Activated CD4-positive, alpha-beta T cell treated with anti-CD3 and anti-CD28 coated beads for 36 hours (primary cell): ENCODE measurements around the gene PTK7. TPM values are rescaled to one million over a fixed set of nuclear protein-coding genes. Genes with fewer than 3 reads are reported as not detected.

Experiments
- ATAC-seq: fragments of 200-7000 bp; cut with Tn5 transposase; one replicate; pipeline ENCODE4 v1.10.0; 2021; ENCODE audit warnings: mild to moderate bottlenecking, moderate library complexity
- CTCF ChIA-PET: fragments of 350-600 bp; sonication (Branson Sonifier 250); formaldehyde crosslinking; loops from one replicate; lab custom pipeline; 2021; ENCODE audit warnings: antibody characterized with exemption; lab: Charles Lee
- POLR2A ChIA-PET: fragments of 350-600 bp; sonication (Branson Sonifier 250); formaldehyde crosslinking; loops from one replicate; lab custom pipeline; 2021; ENCODE audit warnings: antibody characterized with exemption, inconsistent platforms; lab: Charles Lee
- DNase-seq: peaks from one replicate; pipeline ENCODE4 v3.0.0-alpha.2; 2020
- H3K27ac Mint-ChIP-seq: one replicate; pipeline ENCODE4 v1.8.0; 2021; ENCODE audit warnings: mixed read lengths
- H3K27me3 Mint-ChIP-seq: one replicate; pipeline ENCODE4 v1.8.0; 2021; ENCODE audit warnings: mixed read lengths
- H3K36me3 Mint-ChIP-seq: one replicate; pipeline ENCODE4 v1.8.0; 2021; ENCODE audit warnings: low read depth, mixed read lengths
- H3K4me1 Mint-ChIP-seq: one replicate; pipeline ENCODE4 v1.8.0; 2021; ENCODE audit warnings: mixed read lengths
- H3K4me3 Mint-ChIP-seq: one replicate; pipeline ENCODE4 v1.8.0; 2021; ENCODE audit warnings: mild to moderate bottlenecking, moderate library complexity, mixed read lengths
- H3K9me3 Mint-ChIP-seq: one replicate; pipeline ENCODE4 v1.8.0; 2021; ENCODE audit warnings: low read depth, mixed read lengths
- intact Hi-C, 2 experiments: fragments of 100-400 bp; cut with DNase I in 1 of 2; cut with micrococcal nuclease in 1 of 2; formaldehyde crosslinking; loops; one replicate each; pipeline versions ENCODE4 v1.14.2 to v1.15.1; 2022 to 2024; cut with DNase I, micrococcal nuclease
- total RNA-seq, 2 experiments: library from RNA; stranded (reverse); gene quantifications; one replicate each; pipeline ENCODE4 v1.2.3, GENCODE V29; 2021

Gene PTK7
- total RNA-seq, 2 experiments from 2014 or later = 4.1 to 4.6 TPM

GRCh38 chr6:43146709-43147688 lies 70.9 kb downstream of the PTK7 start:
- Mint-ChIP-seq H3K9me3 (no peaks in the 10 kb centered on the region), H3K27ac (no peak overlapping the region), H3K36me3 (no peaks in the 10 kb centered on the region), H3K27me3 (no peaks in the 10 kb centered on the region), H3K4me1 (peaks cover 5% of the 10 kb centered on the region), H3K4me3 (no peak overlapping the region)
- DNase-seq (no peak), ATAC-seq (no peak)
- intact Hi-C loops = loop anchor here in 1 of 2 experiments (10.0 kb wide), 1 partner anchor 182 kb away; the partner anchor contains the start of gene GNMT
- POLR2A ChIA-PET = no interaction called here
- CTCF ChIA-PET = interaction anchor here (0.6 to 0.9 kb wide), 2 partner anchors 68 to 137 kb away, joined by 3 to 4 read pairs; no protein-coding TSS in a partner anchor

GRCh38 chr6:43147691-43148477 lies 71.8 kb downstream of the PTK7 start:
- ATAC-seq = no peak
- intact Hi-C loops = loop anchor here in 1 of 2 experiments (10.0 kb wide), 1 partner anchor 183 kb away; the partner anchor contains the start of gene GNMT
- Mint-ChIP-seq H3K4me1 (peaks cover 5% of the 10 kb centered on the region), H3K9me3 (no peaks in the 10 kb centered on the region), H3K27ac (no peak overlapping the region), H3K36me3 (no peaks in the 10 kb centered on the region), H3K4me3 (no peak overlapping the region), H3K27me3 (no peaks in the 10 kb centered on the region)
- ChIA-PET CTCF (no interaction called here), POLR2A (no interaction called here)
- no peak for DNase-seq

- intact Hi-C loops = loop anchor here in 1 of 2 experiments (10.0 kb wide), 1 partner anchor 184 kb away; the partner anchor contains the start of gene GNMT
- CTCF ChIA-PET = interaction anchor here (0.6 to 0.8 kb wide), 3 partner anchors 143 to 387 kb away, joined by 3 to 4 read pairs (median 4); no protein-coding TSS in a partner anchor
- ATAC-seq (no peak), DNase-seq (no peak)
- Mint-ChIP-seq H3K36me3 (no peaks in the 10 kb centered on the region), H3K27ac (no peak overlapping the region), H3K4me3 (no peak overlapping the region), H3K9me3 (no peaks in the 10 kb centered on the region), H3K27me3 (no peaks in the 10 kb centered on the region), H3K4me1 (no peaks in the 10 kb centered on the region)
- POLR2A ChIA-PET = no interaction called here
Measured at GRCh38 chr6:43149265-43149664, 73.2 kb downstream of the PTK7 start.

- H3K9me3 Mint-ChIP-seq = no peaks in the 10 kb centered on the region
- no peak for DNase-seq
- CTCF ChIA-PET = interaction anchor here (0.6 kb wide), 1 partner anchor 259 kb away, joined by 3 read pairs; no protein-coding TSS in a partner anchor
- ATAC-seq = no peak
- no peaks in the 10 kb centered on the region for H3K27me3 Mint-ChIP-seq
- no peak overlapping the region for H3K4me3 Mint-ChIP-seq
- POLR2A ChIA-PET = no interaction called here
- no peaks in the 10 kb centered on the region for H3K36me3 Mint-ChIP-seq
- H3K4me1 Mint-ChIP-seq = no peaks in the 10 kb centered on the region
- no peak overlapping the region for H3K27ac Mint-ChIP-seq
- intact Hi-C loops = no loop called here
Measured at GRCh38 chr6:43150051-43150751, 74.1 kb downstream of the PTK7 start.

GRCh38 chr6:43159599-43159998 lies 83.5 kb downstream of the PTK7 start:
- Mint-ChIP-seq H3K9me3 (no peaks in the 10 kb centered on the region), H3K4me3 (no peak overlapping the region), H3K36me3 (no peaks in the 10 kb centered on the region), H3K27me3 (no peaks in the 10 kb centered on the region), H3K4me1 (no peaks in the 10 kb centered on the region), H3K27ac (no peak overlapping the region)
- ChIA-PET CTCF (interaction anchor here (3.2 kb wide), 1 partner anchor 16 kb away, joined by 13 read pairs; no protein-coding TSS in a partner anchor), POLR2A (no interaction called here)
- intact Hi-C loops = no loop called here
- DNase-seq = no peak
- ATAC-seq = no peak

- no peak overlapping the region for H3K4me3 Mint-ChIP-seq
- intact Hi-C loops = no loop called here
- no peaks in the 10 kb centered on the region for H3K36me3 Mint-ChIP-seq
- H3K4me1 Mint-ChIP-seq = no peaks in the 10 kb centered on the region
- ChIA-PET CTCF (no interaction called here), POLR2A (no interaction called here)
- no peak overlapping the region for H3K27ac Mint-ChIP-seq
- H3K9me3 Mint-ChIP-seq = no peaks in the 10 kb centered on the region
- DNase-seq (no peak), ATAC-seq (no peak)
- no peaks in the 10 kb centered on the region for H3K27me3 Mint-ChIP-seq
Measured at GRCh38 chr6:43163899-43164298, 87.8 kb downstream of the PTK7 start.

- ATAC-seq = no peak
- peak overlapping the region; percentile 85 for H3K4me3 Mint-ChIP-seq
Measured at GRCh38 chr6:43170417-43170930, 94.4 kb downstream of the PTK7 start.

GRCh38 chr6:43170931-43171706 lies 95.0 kb downstream of the PTK7 start, which contains the start of gene SRF:
TSS of gene SRF (plus strand) at chr6:43171269. CDS start at chr6:43171657, 388 bp downstream.
- peak within 1 kb of the TSS; percentile 91 for H3K27ac Mint-ChIP-seq
- H3K9me3 Mint-ChIP-seq = no peaks in the 10 kb centered on the region
- ChIA-PET POLR2A (interaction anchor here (1.7 kb wide), 1 partner anchor 11 kb away, joined by 8 read pairs; the partner anchor contains the start of gene CUL9), CTCF (interaction anchor here (0.6 to 0.7 kb wide), 2 partner anchors 241 to 561 kb away, joined by 3 read pairs; no protein-coding TSS in a partner anchor)
- peaks cover 22% of the 10 kb centered on the region for H3K36me3 Mint-ChIP-seq
- intact Hi-C loops = loop anchor here (1.0 to 10.0 kb wide), 17 partner anchors 53 to 956 kb away; partner anchors contain the start of genes CNPY3 (in 2 of the 2), KLC4 (in 2 of the 2), KLHDC3 (in 2 of the 2) and MRPL2 (in 2 of the 2)
- H3K4me1 Mint-ChIP-seq = peaks cover 37% of the 10 kb centered on the region
- ATAC-seq (peak; percentile 75), DNase-seq (peak; percentile 99)
- peak within 1 kb of the TSS; percentile 85 for H3K4me3 Mint-ChIP-seq
- no peaks in the 10 kb centered on the region for H3K27me3 Mint-ChIP-seq

More at GRCh38 chr6:43170417-43170930, 94.4 kb downstream of the PTK7 start:
- H3K27me3 Mint-ChIP-seq = no peaks in the 10 kb centered on the region
- intact Hi-C loops = loop anchor here (2.0 to 10.0 kb wide), 8 partner anchors 77 to 957 kb away; partner anchors contain the start of genes ABCC10 (in 1 of the 2), CNPY3 (in 1 of the 2), MRPL14 (in 1 of the 2) and POLH (in 1 of the 2)
- no peaks in the 10 kb centered on the region for H3K9me3 Mint-ChIP-seq
- POLR2A ChIA-PET = no interaction called here
- DNase-seq = no peak
- peak overlapping the region; percentile 91 for H3K27ac Mint-ChIP-seq
- H3K4me1 Mint-ChIP-seq = peaks cover 32% of the 10 kb centered on the region
- CTCF ChIA-PET = interaction anchor here (0.6 kb wide), 1 partner anchor 562 kb away, joined by 3 read pairs; no protein-coding TSS in a partner anchor
- H3K36me3 Mint-ChIP-seq = peaks cover 17% of the 10 kb centered on the region

- peak overlapping the region; percentile 79 for H3K27ac Mint-ChIP-seq
- H3K4me3 Mint-ChIP-seq = peak overlapping the region; percentile 85
- H3K4me1 Mint-ChIP-seq = peaks cover 38% of the 10 kb centered on the region
- ChIA-PET CTCF (interaction anchor here (0.7 to 0.8 kb wide), 2 partner anchors 8 to 242 kb away, joined by 3 read pairs; no protein-coding TSS in a partner anchor), POLR2A (interaction anchor here (0.6 to 1.7 kb wide), 3 partner anchors 10 to 149 kb away, joined by 3 to 8 read pairs (median 3); partner anchors contain the start of genes CUL7 and CUL9)
- DNase-seq (peak; percentile 64), ATAC-seq (no peak)
- H3K27me3 Mint-ChIP-seq = no peaks in the 10 kb centered on the region
- H3K36me3 Mint-ChIP-seq = peaks cover 27% of the 10 kb centered on the region
- intact Hi-C loops = loop anchor here (1.0 to 10.0 kb wide), 17 partner anchors 53 to 956 kb away; partner anchors contain the start of genes CNPY3 (in 2 of the 2), KLC4 (in 2 of the 2), KLHDC3 (in 2 of the 2) and MRPL2 (in 2 of the 2)
- no peaks in the 10 kb centered on the region for H3K9me3 Mint-ChIP-seq
Measured at GRCh38 chr6:43171707-43172103, 95.6 kb downstream of the PTK7 start.
